HepG2 (cell line): ENCODE results near the gene STAT5A. TPM values are rescaled to one million over a fixed set of nuclear protein-coding genes. Genes with fewer than 3 reads are reported as not detected.
A peak's percentile ranks its signal among the peaks of the same experiment; 100 is the strongest.

Experiments used
- AKNA ChIP-seq: sonication (generic); formaldehyde crosslinking; IDR thresholded peaks from 2 replicates; pipeline ENCODE4 v1.4.0; 2020; ENCODE audit warnings: missing genetic modification reagents, borderline replicate concordance
- CEBPG ChIP-seq: IDR thresholded peaks from 2 replicates; pipeline ENCODE4 v1.6.1; 2016
- CREB1 ChIP-seq, 2 experiments: fragments of 450-650 bp in 1 of 2; IDR thresholded peaks; 2 replicates each; pipeline ENCODE4 v1.6.1; 2016 to 2017; ENCODE audit warnings: control low read depth in 1 of 2, mild to moderate bottlenecking in 1 of 2, missing compliant biosample characterization in 1 of 2, missing genetic modification characterization in 1 of 2
- E2F5 ChIP-seq: sonication (generic); formaldehyde crosslinking; conservative IDR thresholded peaks from 2 replicates; pipeline ENCODE4 v1.4.0; 2020; ENCODE audit warnings: missing genetic modification reagents
- GATA4 ChIP-seq: sonication (generic); IDR thresholded peaks from 2 replicates; pipeline ENCODE4 v1.6.1; 2016; ENCODE audit warnings: antibody characterized with exemption, low read depth, borderline replicate concordance
- GATAD1 ChIP-seq: IDR thresholded peaks from 2 replicates; pipeline ENCODE4 v1.6.1; 2016; ENCODE audit warnings: missing genetic modification reagents, missing compliant biosample characterization
- GMEB1 ChIP-seq: sonication (generic); formaldehyde crosslinking; IDR thresholded peaks from 2 replicates; pipeline ENCODE4 v1.5.1; 2020; ENCODE audit warnings: missing genetic modification reagents, mild to moderate bottlenecking, borderline replicate concordance
- JUND ChIP-seq: sonication (generic); formaldehyde crosslinking; IDR thresholded peaks from 2 replicates; pipeline ENCODE4 v1.8.0; 2022; ENCODE audit warnings: mild to moderate bottlenecking, missing genetic modification reagents
- MEIS2 ChIP-seq: sonication (generic); formaldehyde crosslinking; IDR thresholded peaks from 2 replicates; pipeline ENCODE4 v1.9.0; 2021; ENCODE audit warnings: mild to moderate bottlenecking, missing genetic modification reagents
- MIXL1 ChIP-seq: IDR thresholded peaks from 2 replicates; pipeline ENCODE4 v1.6.1; 2016
- RBAK ChIP-seq: sonication (generic); formaldehyde crosslinking; IDR thresholded peaks from 2 replicates; pipeline ENCODE4 v1.5.1; 2020; ENCODE audit warnings: mild to moderate bottlenecking, missing genetic modification reagents
- RELA ChIP-seq: sonication (generic); formaldehyde crosslinking; IDR thresholded peaks from 2 replicates; pipeline ENCODE4 v1.4.0; 2020; ENCODE audit warnings: missing genetic modification reagents
- SAFB2 ChIP-seq: sonication (generic); formaldehyde crosslinking; IDR thresholded peaks from 2 replicates; pipeline ENCODE4 v1.5.1; 2020; ENCODE audit warnings: missing genetic modification reagents, low read depth, mild to moderate bottlenecking, borderline replicate concordance
- TERF1 ChIP-seq: sonication (generic); formaldehyde crosslinking; IDR thresholded peaks from 2 replicates; pipeline ENCODE4 v1.8.0; 2022; ENCODE audit warnings: mild to moderate bottlenecking, missing genetic modification reagents, moderate library complexity
- TP53 ChIP-seq: sonication (generic); formaldehyde crosslinking; conservative IDR thresholded peaks from 2 replicates; pipeline ENCODE4 v1.4.0; 2020; ENCODE audit warnings: missing genetic modification reagents
- TRIM24 ChIP-seq: sonication (generic); formaldehyde crosslinking; IDR thresholded peaks from 2 replicates; pipeline ENCODE4 v1.8.0; 2022; ENCODE audit warnings: mild to moderate bottlenecking, missing genetic modification reagents
- ZFP36L2 ChIP-seq: sonication (generic); formaldehyde crosslinking; IDR thresholded peaks from 2 replicates; pipeline ENCODE4 v1.4.0; 2020; ENCODE audit warnings: missing genetic modification reagents
- ZKSCAN1 ChIP-seq: fragments of 150-350 bp; IDR thresholded peaks from 2 replicates; pipeline ENCODE4 v1.6.1; 2014; ENCODE audit warnings: low read length
- ZKSCAN5 ChIP-seq: sonication (generic); formaldehyde crosslinking; IDR thresholded peaks from 2 replicates; pipeline ENCODE4 v1.5.1; 2020; ENCODE audit warnings: mild to moderate bottlenecking, missing genetic modification reagents
- ZNF30 ChIP-seq: sonication (generic); formaldehyde crosslinking; IDR thresholded peaks from 2 replicates; pipeline ENCODE4 v1.5.0; 2020; ENCODE audit warnings: mild to moderate bottlenecking, missing genetic modification reagents
- ZNF614 ChIP-seq: IDR thresholded peaks from 2 replicates; pipeline ENCODE4 v1.6.1; 2018; ENCODE audit warnings: missing biosample characterization, missing genetic modification reagents, inconsistent platforms, borderline replicate concordance
- ZNF772 ChIP-seq: sonication (generic); formaldehyde crosslinking; IDR thresholded peaks from 2 replicates; pipeline ENCODE4 v1.5.0; 2020; ENCODE audit warnings: mild to moderate bottlenecking, missing genetic modification reagents
- ZSCAN12 ChIP-seq: sonication (generic); formaldehyde crosslinking; IDR thresholded peaks from 2 replicates; pipeline ENCODE4 v1.9.0; 2021; ENCODE audit warnings: mild to moderate bottlenecking, missing genetic modification reagents
- polyA plus RNA-seq, 8 experiments: library from polyadenylated mRNA; depleted of rRNA in 3 of 8; stranded (reverse) in 7 of 8; unstranded in 1 of 8; fragments of >200 nt; fragmentation: Illumina TruSeq in 4 of 8; extraction: Trizol in 4 of 8; gene quantifications; 2 replicates each; pipeline versions ENCODE4 v1.2.1 to v1.2.3, GENCODE V29; 2011 to 2016; ENCODE audit warnings: low read depth in 4 of 8, missing spikeins in 1 of 8, mixed read lengths in 1 of 8; ENCODE audit not compliant: insufficient read depth in 1 of 8
- total RNA-seq, 5 experiments: library from RNA; depleted of rRNA; stranded (reverse); fragments of >200 nt; fragmentation: Illumina TruSeq; extraction: Trizol; gene quantifications; 2 replicates each; pipeline ENCODE4 v1.2.3, GENCODE V29; 2016; ENCODE audit warnings: low read depth in 1 of 5

The STAT5A gene
- total and polyA plus RNA-seq, 2 of the 13 experiments (the other 11 are each of a cell fraction or from before 2014, with no cell fraction given) = 1.4 to 4.1 TPM

GRCh38 chr17:42304187-42305030, 16.1 kb downstream of the STAT5A start (continued):
- TF ChIP-seq RBAK (no peak), CREB1 (IDR thresholded peaks at IDR 0.05) (no peak), CREB1 (CRISPR knock-in tag; IDR thresholded peaks at IDR 0.05) (no peak), MEIS2 (CRISPR knock-in tag) (peak; percentile 76; the same call in 1 of the 2 replicates), TP53 (CRISPR knock-in tag) (no peak), ZFP36L2 (CRISPR knock-in tag) (no peak), AKNA (no peak), TERF1 (CRISPR knock-in tag) (no peak), CEBPG (CRISPR knock-in tag) (no peak), ZNF30 (CRISPR knock-in tag) (no peak), GATAD1 (CRISPR knock-in tag) (0 out of 2 replicates have a peak, but pooled peaks have one; percentile 20), MIXL1 (no peak), ZSCAN12 (CRISPR knock-in tag) (no peak), SAFB2 (CRISPR knock-in tag) (peak; percentile 48; the same call in 1 of the 2 replicates), JUND (CRISPR knock-in tag) (no peak), ZNF614 (no peak), ZKSCAN1 (no peak), ZNF772 (CRISPR knock-in tag) (no peak), GMEB1 (CRISPR knock-in tag) (peak; percentile 52; the same call in 1 of the 2 replicates), E2F5 (no peak), RELA (CRISPR knock-in tag) (no peak), ZKSCAN5 (CRISPR knock-in tag) (no peak), TRIM24 (CRISPR knock-in tag) (no peak), GATA4 (no peak)
